Esophagus mucosa (tissue), 1 donor: ENCODE data around the gene CEBPE. TPM values are rescaled to one million over a fixed set of nuclear protein-coding genes. Genes with fewer than 3 reads are reported as not detected.

ENCODE experiments used
- ATAC-seq: fragments of 200-7000 bp; cut with Tn5 transposase; one replicate; pipeline ENCODE4 v1.9.1; 2020
- total RNA-seq: library from RNA; stranded (reverse); gene quantifications from one replicate; pipeline ENCODE4 v1.2.4, GENCODE V29; 2023
- donor health status: DM: yes; HTN: yes; CAD: no.

The CEBPE gene
- total RNA-seq, 1 donor from 2014 or later, result not detected

DNA sequence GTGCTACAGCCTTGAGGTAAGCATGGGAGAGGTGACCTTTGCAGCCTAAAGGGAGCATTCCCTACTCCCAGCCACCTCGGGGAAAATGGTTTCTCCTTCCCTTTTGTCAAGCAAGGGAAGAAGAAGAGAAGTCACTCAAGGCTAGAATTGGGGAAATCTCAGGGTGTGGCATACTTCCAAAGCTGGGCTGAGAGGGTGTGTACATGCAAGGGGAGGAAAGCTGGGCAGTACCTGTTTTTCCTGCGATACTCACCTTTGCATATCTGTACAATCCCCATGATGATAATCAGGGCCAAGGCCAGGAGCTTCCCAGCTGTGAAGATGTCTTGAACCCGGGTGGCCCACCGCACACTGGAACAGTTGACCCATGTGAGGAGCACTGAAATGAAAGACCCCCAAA lies 23.8 kb upstream of the CEBPE start:
- peak; percentile 62 for ATAC-seq

DNA sequence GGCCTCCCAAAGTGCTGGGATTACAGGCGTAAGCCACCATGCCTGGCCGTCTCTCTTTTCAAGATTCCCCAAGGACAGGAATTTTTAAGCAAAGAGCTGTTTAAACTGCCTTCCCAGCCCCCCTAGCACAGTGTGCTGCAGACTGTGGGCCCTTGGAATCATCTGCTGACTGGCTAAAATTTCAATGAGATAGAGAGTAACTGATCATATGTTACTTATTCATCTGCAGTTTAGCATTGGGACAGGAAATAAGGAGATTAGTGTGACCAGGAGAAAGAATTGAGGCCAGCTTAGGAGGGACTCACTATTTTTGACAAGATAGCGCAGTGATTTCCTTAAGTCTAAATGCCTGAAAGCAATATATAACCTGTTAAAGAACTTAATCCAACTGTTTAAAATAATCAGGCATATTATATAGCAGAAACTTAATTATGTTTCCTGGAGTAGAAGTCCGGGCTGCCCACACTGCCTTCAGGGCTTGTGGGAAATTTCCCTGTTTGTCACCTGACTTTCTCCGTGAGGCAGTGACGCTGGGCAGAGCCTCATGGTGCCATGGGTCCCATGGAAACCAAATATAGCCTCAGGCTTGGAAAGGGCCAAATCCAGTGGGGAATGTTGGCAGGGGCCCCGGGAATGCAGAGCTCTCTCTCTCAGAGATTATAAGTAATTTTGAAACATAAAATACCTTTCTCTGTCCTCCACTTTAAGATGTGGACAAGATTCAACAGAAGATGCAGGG lies 22.8 kb upstream of the CEBPE start:
- ATAC-seq, result no peak

DNA sequence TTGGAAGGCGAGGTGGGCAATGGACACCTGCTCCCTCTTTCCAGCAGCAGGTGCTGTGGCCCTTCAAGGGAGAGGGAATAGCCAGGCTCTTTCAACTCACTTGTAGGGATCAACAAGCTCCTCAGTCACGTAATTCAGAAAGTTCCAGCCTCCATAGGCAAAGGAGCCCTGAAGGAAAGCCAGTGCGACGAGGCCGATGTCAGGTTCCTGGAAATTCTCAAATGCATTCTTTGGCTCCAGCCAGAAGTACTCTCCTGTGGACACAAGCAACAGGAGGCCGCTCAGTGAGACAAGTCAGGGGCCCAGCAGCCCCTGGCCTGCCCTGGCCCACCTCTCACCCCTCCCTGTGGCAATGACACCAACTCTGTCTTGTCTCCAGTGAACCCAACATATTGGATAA lies 21.3 kb upstream of the CEBPE start:
- ATAC-seq, result no peak

DNA sequence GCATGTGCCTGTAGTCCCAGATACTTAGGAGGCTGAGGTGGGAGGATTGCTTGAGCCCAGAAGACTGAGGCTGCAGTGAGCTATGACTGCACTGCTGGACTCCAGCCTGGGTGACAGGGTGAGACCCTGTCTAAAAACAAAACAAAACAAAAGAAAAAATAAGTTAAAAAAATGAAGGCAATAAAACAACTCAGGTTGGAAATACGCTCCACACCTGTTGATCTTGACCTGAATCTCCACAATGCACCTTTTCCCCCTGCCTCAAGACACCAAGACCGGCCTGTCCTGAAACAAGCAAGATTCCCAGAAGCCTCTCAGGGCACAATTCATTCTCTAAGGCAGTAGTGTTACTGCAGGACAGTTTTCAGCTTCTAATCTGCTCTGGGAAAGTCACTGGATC lies 20.8 kb upstream of the CEBPE start:
- ATAC-seq, result no peak

DNA sequence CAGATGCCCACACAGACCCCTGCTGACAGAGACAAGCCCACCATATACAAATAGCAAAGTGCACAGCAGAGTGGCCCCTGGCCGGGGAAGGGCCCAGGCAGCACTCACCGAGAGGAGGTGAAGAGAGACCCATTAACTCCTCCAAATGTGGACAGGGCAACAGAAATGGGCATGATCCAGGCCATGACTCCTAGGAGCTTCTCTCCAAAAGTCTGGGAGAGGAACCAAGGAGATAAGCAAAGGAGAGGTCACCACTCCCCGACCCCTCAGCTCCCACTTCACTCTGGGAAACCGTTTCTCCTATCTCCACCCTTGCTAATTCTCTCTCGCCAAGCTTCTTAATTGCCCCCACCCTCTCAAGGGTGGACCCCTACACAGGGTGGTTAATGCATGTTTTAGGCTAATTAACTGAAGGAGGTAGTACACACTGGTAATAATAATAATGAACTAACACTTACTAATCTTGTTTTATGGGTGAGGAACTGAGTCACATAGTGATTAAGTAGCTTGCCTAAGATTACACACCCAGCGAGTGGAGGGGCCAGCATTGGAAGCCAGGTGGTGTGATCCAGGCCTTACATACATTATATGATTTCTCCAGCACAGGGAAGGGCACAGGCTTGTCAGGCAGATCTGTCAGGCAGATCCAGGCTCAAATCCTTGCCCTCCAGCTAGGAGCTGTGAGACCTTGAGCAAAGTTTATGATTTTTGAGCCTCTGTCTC lies 18.9 kb upstream of the CEBPE start:
- ATAC-seq, result peak; percentile 92

DNA sequence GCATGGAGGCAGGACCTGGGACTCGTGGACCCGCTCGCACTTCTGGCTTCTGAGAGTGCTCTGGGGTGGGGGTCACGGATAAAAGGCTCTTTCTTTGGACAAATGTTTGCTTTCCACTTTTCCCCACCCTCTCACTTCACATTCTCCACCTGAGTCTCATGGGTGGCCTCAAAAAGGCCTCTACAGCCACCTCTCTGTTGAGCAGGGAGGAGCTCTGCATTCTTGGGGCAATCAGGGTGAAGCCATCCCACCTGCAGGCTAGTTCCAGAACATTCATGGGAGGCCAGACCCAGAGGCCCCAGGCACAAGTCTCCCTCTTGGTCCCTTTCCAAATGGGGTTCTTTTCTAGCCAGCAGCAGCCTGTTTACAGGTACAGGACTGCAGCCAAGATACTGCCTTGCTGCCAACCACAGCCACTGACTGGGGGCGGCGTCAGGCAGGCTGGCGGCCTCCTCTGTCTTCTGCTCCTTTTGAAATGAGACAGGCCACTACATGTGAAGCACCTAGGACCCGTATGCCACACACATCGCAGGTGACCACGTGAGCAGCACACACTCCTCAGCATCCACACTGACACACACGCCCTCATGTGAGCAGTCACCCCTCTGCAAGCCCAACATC lies 18.2 kb upstream of the CEBPE start:
- ATAC-seq, result peak; percentile 76

DNA sequence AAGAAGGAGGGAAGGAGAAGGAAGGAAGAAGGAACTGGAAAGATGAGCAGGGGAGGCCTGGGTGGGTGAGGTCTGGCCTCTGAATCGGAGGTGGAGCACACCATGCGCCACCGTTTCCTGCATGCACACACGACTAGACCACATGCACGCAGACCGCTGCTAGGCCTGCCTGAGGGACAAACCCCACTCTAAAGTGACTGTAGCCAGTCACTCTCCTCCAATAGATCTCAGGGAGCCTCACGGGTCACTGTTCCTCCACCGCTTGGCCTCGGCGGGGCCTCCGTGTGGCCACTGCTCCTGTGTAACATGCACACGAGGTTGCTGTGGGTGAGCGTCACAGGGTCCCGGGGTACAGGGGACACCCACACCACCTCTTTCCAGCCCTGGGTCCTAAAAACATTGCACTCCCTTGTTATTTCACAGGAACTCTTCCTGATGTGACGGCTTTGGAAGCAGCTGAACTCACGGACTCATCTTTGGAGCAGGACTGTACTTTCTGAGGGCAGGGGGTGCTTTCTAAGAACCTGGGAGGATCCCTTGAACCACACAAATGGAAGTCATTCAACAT lies 17.6 kb upstream of the CEBPE start:
- no peak for ATAC-seq

DNA sequence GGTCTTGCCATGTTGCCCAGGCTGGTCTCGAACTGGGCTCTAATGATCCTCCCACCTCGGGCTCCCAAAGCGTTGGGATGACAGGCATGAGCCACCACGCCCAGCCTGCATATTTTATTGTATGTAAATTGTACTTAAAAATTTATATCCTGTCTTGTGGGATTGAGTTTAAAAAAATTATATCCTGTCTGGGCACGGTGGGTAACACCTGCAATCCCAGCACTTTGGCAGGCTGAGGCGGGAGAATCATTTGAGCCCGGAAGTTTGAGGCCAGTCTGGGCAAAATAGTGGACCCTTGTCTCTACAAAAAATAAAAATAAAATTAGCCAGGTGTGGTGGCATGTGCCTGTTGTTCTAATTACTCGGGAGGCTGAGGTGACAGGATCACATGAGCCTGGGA lies 13.9 kb upstream of the CEBPE start:
- no peak for ATAC-seq

DNA sequence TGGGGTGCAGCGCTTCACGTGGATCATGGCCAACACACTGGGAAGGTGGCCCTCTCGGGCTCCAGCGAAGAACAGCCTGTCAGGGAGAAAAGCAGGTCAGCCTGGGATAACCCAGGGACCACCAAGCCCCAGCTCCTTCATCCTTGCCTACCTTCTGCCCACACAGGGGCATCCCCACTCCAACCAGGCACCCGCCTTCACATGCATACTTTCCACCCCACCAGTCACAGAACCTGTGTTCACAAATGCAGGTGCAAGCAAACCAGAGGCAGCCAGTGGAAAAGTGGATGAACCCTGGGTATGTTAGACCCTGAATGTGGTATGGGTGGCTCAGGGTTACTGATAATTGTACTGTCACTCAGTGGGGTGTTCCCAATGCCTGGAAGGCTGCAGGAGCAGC lies 12.4 kb upstream of the CEBPE start:
- no peak for ATAC-seq

DNA sequence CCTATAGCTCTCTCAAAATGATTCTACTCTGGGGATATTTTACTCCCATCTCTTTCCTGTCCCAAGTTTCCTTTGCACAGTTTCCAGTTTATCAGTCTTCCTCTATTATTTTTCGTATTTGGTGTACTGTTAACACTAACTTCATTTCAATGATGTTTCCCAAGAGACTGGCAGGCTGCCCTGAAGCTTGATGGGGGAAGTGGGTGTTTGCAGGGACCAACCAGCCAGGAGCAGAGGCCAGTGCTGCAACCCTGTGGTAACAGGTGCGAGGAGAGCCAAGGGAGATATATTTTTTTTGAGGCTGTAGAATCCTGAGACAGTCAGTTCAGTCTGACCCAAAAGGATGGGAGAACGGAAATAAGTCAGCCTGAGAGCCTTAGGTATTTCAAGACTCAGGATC lies 11.8 kb upstream of the CEBPE start:
- ATAC-seq, result no peak

DNA sequence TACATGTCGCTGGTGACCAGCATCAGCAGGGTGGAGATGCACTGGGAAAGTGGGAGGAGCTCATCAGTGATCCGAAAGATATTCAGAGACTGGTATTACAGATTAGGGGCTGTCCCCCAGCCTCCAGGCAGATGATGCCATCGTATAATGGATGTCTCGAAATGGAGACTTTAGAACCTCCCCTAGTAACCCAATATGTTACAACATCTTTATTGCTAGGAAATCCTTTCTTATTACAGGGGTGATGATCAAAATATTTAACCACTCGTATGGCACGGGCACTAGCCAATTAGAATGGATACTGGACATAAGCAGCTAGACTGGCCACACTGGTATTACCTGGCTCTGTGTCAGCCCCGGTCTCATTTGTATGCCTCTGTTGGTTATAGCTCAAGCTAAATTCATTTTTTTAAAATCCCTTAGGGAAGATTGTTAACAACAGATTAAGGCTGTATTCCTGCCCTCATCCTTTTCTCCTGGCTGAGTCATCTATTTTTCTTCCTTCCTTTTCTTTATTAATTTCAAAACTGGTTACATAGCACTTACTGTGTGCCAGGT lies 10.8 kb upstream of the CEBPE start:
- ATAC-seq, result peak; percentile 88

DNA sequence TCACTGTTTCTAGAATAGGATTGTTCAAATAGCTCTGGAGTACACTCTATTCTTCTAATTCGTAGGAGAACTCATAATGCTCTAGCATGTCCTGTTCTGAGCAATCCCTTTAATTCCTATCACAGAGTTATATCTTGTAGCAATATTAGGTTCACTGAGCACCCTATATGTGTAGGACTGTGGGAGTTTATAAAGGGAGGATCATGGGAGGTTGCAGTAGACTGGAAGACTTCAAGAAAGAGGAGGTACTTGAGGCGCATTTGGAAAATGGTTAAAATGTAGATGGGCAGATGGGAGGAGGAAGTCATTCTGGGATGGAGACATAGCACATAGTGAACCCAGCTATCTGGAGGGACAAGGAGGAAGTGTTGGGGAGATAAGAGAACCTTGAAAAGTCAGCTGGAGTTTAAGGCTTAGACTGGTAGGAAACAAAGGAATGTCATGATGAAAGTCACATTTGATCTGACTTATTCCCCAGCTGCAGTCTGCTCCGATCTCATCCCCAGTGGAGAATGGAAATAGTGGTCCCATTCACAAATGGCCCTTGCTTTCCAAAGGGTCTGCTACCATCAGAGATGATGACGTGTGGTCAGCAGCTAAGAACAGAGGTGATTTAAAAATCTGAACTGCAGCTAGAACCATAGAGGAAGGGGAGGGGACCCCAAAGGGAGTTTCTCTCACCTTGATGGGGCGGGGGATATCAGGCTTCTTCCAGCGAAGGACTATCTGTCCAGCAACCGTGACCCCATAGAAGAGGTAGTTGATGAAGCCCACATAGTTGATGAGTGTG lies 10.1 kb upstream of the CEBPE start:
- no peak for ATAC-seq

DNA sequence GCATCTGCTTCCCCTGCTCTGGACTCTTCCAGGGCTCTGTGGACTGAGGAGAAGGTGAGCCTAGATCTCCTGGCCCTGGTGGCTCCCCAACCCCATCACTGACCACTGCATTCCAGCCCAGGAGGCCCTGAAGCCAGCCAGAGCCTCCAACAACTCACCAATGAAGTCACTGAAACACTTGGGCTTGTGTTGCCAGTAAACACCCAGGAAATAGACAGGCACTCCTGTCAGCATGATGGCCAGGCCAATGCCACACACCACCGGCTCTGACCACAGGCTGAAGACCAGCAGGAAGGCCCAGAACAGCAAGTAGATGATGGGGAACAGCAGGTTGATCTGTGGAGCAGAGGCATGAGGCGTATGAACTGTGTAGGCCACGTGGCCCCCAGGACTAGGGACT lies 8.8 kb upstream of the CEBPE start:
- ATAC-seq, result no peak

DNA sequence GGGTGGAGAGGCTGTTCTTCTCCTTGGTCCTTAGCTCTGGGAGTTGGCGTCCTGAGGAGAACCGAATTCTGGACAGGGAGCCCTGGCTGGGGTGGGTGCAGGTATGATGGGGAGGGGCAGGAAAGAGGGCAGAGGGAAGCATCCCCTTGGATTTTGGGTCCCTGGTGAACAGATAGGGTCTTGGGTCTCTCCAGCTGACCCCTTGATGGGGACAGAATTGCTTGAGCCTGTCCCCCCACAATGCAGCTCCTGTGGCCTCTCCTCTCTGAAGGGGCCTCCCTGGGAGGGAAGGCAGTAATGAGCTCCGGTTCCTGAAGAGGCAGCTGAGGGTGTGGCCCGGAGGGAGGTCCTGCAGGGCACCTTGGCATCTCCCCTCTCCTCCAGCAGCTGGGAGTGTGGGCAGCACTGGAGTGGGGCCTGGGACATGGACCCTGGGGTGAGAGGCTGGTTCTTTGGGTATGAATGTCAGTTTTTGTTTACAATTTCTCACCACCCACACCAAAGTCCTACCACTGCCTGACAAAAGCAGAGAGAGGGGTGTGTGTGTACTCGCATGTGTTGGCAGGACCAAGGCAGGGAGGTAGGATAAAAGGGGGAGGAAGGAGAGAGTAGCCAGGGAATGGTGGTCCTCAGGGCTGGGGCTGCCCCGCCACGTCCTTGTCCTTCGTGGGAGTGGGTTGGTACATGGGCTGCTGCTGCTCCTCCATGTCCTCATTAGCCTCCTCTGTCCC lies 7.7 kb upstream of the CEBPE start:
- no peak for ATAC-seq

DNA sequence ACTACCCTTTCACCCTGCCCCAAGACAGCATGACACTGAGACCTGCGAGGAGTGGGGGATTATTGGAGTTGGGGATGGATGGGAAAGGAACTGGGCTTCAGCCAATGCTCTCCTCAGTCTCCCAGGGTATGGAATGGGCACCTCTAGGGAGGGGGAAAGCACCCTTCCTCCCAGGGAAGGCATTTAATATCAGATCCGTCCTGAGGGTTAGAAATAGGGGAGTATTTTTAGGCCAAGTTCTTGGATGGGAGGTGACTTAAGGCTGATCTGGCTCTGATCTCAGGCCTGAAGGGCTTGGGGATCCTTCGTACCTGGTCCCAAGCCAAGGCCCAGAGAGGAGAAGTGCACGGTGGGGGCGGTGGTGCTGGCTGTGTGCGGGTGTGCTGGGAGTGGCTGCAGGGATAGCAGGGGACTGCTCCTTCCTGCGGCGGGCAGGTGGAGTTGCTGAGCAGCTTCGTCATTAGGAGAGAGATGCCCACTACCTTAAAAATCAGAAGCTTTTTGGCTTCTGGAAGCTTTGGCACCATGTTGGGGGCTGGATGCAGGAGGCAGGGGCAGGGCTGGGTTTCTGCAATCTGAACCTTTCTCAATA lies 7.0 kb upstream of the CEBPE start:
- no peak for ATAC-seq

DNA sequence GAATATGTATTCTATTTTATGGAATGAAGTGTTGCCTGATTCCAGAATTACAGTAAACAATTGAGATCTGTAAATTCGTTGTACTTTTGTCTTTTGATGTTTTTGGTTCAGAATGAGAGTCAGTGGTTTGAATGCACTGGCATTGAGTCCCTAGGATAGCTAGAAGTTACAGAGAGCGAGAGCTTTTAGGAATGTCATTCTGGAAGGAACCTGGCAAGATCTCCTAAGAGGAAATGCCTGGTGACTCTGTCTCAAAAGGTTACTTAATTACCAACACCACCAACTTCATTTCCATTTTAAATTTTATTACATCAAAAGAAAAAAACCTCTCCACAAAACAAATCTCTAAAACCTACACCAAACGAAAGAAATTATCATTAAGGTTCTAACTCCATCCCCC lies 6.0 kb upstream of the CEBPE start:
- no peak for ATAC-seq

DNA sequence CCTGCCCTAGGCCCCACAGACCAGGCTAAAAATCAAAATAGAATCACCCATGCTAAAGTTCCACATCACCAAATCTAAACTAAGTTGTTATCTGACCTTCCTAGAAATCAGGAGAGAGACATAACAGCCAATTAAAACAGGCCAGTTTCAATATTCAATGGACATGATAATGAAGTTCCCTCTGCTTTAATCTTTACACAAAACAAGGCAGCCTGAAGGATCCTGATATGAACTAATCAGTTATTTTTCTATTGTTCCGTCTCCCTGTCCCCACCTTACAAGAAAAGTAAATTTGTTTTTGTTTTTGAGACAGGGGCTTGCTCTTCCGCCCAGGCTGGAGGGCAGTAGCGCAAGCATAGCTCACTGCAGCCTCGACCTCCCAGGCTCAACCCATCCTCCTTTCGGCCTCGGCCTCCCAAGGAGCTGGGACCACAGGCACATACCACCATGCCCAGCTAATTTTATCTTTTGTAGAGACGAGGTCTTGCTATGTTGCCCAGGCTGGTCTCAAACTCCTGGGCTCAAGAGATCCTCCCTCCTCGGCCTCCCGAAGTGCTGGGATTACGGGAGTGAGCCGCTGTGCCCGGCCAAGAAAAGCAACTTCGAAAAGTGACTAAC lies 5.4 kb upstream of the CEBPE start:
- no peak for ATAC-seq

DNA sequence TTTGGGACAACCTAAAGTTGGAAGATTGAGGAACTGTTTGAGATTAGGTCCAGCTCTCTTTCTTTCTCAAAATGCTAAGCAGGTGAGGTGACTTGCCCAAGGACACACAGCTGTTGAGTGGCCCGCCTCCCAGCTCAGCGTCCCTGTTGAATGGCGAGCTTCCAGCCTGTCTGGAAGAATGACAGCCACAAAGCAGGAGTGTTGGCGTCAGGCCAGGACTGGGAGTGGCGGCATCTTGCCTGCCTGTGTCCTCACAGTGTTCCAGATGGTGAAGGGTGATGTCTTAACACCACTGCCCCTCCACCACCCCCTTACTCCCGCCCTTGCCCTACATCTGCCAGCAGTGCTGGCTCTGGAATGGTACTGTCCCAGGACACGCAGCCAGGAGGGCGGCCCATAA lies 4.4 kb upstream of the CEBPE start:
- peak; percentile 16 for ATAC-seq

DNA sequence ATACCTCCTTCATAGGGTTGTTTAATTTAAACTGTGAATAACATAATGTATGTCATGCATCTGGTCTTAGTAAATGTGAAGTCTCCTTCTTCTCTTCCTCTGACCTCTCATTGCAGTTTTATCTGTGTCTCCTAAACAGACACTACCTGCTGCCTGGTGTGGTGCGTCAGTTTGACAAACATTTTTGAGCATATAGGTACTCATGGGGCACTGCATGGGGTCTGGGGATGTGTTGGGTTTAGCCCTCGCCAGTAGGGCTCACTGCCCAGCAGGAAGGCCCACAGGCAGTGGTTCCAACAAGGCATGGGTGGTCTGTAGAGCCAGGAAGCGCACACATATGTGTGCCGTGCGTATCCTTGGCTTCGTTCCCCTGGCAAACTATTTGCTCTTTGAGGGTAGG lies 3.0 kb upstream of the CEBPE start:
- no peak for ATAC-seq

DNA sequence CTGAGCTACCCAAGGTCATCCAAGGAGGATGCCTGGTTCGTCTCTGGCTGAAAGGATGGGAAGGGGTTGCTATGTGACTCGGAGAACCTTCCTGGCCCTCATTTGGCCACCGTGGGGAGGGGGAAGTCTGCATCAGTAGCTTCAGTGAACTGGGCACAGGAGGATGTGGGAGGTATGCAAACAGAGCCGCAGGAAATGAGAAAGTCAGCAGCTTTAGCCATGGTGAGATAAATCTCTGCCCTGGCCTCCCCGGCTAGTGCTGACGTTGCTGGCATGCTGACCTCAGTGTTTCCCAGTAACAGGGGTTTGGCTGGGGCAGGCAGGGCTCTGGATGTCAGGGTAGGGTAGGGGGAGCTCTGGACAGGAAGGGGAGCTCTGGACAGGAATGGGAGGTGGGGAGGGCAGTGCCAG lies 2.3 kb upstream of the CEBPE start:
- ATAC-seq, result no peak
